ENCODE data around the gene CNGA2.

CNGA2 gene

DNA sequence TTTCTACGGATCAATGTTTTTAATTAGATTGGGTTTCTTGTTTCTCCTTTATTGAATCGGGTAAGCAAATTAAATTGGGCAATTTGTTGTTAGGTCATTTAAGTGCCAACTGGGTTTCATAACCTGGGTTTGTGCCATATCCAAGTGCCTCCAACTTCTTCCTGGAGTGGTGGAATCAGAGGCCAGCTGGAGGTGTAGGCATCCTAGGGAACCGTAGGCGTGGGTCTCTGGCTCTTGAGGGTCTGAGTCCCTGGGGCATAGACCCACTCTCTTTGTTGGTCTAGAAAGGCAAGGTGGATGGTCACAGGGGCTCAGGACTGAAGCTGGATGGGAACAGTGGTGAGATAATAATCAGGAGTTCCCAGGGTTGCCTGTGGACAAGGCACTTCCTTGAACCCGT is 18.3 kb downstream of the CNGA2 start:
- DNase-seq (ENCODE audit: low read depth in 2 of 2) = no peak

DNA sequence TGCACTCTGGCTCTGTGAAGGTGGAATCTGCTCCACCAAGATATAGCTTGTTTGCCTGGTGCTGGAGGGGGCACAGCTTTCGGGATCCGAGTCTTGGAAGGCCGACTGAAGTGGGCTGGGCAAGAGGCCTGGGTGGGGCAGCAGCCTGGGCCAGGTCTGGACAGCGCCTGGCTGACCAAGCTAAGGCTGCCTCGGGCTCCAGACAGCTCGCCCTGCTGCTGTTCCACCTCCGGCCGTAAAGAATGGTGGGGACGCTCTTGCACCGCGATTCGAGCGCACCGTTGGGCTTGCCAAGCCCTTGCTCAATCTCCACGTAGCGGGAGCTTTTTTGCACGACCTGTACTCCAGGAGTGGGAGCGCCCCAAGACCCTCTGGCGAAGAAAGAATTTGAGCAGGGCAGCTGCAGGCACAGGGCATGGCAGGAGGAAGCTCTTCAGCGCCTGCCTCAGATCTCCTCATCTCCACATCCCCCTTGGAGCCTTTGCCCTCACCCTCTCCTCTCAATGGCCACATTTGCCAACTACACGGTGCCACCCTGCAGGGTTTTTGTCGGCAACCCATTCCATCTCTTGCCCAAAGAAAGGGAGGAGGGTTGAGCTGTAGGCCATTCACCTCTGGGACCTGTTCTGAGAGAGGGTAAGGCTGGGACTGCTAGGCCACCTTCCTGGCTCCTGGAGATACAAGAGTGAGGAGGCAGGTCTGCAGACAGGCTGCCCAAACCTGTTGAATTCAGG is 18.9 kb downstream of the CNGA2 start:
- no peak for DNase-seq (ENCODE audit: low read depth in 2 of 2)

DNA sequence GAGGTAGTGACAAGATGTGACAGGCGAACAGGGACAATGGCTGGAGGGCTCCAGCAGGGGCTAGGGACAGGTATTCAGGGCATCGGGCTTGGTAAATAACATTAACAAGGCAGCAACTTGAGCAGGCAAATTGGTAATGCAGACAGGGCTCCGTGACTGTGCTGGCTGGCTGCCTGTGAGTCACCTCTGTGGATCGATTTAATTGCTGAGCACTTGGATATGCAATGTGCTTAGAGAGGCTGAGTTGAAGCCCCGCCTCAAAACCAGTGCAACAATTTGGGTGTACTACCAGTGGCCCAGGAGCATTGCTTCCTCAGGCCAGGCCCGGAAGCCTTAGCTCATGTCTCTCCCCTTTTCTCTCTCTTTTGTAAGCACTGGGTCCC is 19.5 kb downstream of the CNGA2 start:
- no peak for DNase-seq (ENCODE audit: low read depth in 2 of 2)

GRCh38 chrX:151754641-151755215 is 20.2 kb downstream of the CNGA2 start:
- DNase-seq (ENCODE audit: low read depth in 2 of 2) = no peak

GRCh38 chrX:151759041-151759708 is 24.6 kb downstream of the CNGA2 start:
- DNase-seq (ENCODE audit: low read depth in 2 of 2) = no peak

DNA sequence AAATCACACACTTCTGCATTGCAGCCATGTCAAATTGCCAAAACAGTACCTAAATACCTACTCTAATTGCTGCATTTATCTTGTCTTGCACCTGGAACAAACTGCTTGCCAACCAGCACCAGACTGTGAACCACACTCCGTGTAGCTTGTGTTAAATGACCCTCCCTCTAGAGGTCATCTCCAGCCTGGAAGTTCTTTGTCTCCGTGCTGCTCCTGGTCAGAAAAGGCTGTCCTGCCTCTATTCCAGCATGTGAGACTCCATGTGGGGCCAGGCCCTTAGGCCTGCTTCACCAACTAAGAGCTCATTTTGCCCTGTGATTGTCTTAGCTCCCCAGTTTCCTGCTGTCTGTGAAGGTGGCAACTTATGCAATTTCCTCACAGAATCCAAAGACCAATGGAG is 28.3 kb downstream of the CNGA2 start:
- no peak for DNase-seq (ENCODE audit: low read depth in 2 of 2)

DNA sequence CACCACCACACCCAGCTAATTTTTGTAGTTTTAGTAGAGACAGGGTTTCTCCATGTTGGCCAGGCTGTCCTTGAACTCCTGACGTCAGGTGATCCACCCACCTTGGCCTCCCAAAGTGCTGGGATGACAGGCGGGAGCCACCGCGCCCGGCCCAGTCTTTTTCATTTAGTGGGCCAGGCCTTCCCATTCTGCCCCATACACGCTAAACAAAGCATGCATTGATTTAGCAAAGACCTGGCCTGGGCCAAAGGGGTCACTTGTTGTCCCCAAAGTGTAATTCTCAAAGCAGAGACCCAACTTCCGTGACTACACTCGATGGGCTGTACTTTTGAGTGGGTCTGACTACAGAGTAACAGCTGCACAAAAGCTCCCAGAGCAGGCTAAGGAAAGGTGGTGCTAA is 29.2 kb downstream of the CNGA2 start:
- no peak for DNase-seq (ENCODE audit: low read depth in 2 of 2)

DNA sequence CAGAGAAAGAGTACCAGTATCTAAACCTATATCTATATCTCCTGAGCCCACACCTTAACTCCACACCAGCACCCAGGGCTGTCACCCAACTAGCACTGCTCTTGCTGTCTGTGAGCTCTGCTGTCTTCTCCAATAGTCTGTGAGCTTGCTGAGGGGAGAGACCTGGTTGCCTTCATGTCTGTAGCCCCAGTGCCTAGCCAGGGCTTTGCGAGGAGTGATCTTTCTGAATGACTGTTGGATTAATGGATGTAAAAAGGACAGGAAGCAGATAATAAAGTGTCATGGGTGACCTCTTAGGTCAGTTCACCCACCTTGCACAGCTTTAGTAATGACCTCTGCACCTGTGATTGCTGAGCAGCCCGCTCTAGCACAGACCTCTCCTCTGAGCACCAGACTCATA is 30.5 kb downstream of the CNGA2 start:
- DNase-seq (ENCODE audit: low read depth in 2 of 2) = no peak

DNA sequence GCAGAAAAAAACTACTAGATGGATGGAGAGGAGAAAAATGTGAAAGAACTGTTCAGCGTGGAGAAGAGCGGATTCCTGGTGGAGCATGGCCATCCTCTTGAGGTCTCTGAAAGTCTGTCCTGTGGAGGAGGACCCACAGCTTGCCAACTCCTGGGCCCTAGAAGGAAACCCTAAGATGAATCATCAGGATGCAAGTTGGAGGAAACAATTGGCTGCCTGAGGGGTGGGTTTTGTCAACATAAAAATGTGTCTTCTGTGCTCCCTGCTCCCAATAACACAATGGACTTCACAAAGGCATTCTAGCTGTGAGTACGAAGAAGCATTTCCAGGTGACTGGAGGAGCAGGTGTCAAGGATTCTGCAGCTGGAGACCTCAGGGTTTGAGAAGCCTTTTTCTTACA is 37.2 kb downstream of the CNGA2 start:
- no peak for DNase-seq (ENCODE audit: low read depth in 2 of 2)

DNA sequence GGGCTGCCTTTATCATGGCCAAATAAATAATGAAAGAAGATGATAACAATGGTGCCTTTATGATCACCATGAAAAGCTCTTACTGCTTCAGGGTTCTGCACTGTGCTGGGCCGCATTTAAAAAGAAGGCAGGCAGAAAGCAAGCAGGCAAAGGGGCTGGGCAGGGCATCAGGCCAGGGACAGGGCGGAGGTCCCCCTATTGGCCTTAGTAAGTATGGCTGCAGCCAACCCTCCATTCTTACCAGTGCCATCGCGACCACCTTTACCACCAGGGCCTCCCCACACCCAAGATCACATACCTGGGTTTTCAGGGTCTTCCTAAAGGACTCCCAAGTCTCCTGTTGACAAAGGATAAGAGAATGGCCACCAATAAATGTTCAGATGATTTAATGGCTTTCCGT is 38.9 kb downstream of the CNGA2 start:
- DNase-seq (ENCODE audit: low read depth in 2 of 2) = no peak

GRCh38 chrX:151774421-151774820 is 39.9 kb downstream of the CNGA2 start:
- no peak for DNase-seq (ENCODE audit: low read depth in 2 of 2)

DNA sequence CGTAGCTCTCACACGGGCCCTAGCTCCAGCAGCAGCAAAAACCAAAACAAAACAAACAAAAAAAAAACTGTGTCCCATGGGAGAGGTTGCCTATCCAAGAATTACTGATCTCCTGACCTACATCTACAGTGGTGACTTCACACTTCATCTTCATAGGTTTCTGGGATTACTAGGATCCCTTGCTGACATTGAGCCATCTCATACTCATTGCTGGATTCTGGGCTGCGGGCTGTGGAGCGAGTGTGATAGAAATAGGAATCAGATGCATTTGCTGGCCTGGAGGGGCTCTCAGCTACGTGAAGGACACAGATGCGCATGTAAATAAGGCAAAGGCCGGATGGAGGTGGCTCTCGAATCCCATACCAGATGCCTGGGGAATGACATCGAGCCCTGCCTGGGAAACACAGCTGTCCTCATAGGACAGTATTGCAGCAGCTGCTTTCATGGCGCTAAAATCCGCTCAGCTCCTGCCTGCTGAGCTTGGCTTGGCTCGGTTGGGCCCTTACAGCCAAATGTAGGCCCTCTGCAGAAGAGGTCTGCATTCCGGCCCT is 41.7 kb downstream of the CNGA2 start:
- DNase-seq (ENCODE audit: low read depth in 2 of 2) = no peak

DNA sequence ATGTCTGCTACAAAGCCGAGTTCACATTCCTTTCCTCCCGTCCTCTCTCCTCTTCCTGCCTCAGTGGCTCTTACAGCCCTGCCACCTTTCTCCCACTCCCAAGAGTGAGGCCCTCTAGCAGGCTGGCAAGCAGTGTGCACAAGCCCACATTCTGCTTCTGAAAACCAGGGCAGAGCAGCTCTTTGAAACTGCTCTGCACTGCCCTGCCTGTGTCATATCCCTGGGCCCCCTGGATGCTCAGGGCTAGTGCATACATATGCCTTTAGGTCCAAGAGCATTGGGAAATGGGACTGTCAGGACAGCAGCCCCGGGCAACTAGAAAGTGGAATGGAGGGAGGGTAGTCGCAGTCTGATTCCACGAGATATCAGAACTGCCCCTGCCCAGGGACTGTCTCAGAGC is 42.4 kb downstream of the CNGA2 start:
- no peak for DNase-seq (ENCODE audit: low read depth in 2 of 2)

- no peak for DNase-seq (ENCODE audit: low read depth in 2 of 2)
These were observed 44.7 kb downstream of the CNGA2 start for GRCh38 chrX:151779258-151779657.

DNA sequence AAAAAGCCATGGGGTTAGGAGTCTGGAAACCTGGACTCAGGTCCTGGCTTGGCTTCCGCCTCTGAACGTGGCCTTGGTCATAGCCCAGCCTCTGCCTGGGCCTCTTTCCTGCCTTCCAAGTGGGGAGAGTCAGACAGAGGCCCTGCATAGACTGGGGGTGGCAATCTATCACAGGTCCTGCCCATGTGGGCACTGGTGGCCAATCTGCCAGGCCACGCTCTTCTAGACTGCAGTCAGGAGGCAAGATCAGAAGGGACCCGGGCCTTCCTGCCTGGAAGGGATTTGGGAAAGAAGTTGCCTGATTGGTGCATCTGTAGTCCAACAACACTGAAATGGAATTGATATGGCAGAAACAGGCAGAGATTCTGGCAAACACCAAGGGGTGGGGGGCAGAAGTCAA is 46.1 kb downstream of the CNGA2 start:
- no peak for DNase-seq (ENCODE audit: low read depth in 2 of 2)

DNA sequence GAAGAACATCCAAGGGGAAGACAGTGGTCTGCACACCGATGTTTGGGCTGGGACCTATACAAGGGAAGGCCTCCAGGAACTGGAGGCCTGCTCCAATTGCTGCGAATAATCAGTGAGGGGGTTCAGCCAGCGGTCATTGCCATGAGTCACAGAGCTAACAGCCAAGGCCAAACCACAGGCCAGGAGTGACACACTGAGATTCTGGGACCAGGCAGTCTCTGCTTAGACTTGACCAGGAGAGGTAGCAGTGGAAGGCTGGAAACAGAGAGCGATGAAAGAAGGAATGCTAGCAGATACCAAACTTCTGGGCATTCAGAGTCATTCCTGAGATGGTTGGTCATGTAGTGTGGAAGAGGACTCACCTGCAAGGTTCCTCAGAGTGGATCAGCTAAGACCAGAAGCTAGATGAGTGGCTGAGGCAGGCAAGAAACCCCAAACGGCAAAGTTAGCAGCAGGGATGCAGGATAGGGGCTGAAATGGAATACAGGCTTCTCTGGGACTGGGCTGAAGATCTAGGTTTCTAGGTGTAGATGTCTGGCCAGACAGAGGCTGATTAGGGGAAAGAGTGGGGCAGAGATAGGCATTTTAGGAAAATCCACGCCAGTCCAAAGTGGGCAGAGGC is 54.7 kb downstream of the CNGA2 start:
- DNase-seq (ENCODE audit: low read depth in 2 of 2) = no peak

GRCh38 chrX:151790481-151791160 is 56.1 kb downstream of the CNGA2 start:
- DNase-seq (ENCODE audit: low read depth in 2 of 2) = no peak

DNA sequence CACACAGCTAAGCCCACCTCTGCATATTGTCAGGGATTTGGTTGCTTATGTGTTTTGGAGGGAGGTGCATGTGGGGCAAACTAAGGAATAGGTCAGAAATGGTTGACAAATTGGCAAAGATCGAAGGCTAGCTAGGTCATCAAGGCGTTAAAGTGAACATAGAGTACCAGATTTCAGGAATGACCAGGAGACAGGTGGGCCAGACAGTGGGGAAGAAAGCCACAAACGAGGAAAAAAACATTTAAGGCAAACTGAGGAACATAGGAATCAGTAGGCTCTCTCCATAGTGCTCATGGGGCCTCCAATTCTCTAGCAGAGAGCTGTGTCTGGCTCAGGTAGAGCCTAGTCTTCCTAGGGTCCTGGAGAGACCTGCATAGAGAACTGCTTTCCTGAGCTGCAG is 57.4 kb downstream of the CNGA2 start:
- no peak for DNase-seq (ENCODE audit: low read depth in 2 of 2)

DNA sequence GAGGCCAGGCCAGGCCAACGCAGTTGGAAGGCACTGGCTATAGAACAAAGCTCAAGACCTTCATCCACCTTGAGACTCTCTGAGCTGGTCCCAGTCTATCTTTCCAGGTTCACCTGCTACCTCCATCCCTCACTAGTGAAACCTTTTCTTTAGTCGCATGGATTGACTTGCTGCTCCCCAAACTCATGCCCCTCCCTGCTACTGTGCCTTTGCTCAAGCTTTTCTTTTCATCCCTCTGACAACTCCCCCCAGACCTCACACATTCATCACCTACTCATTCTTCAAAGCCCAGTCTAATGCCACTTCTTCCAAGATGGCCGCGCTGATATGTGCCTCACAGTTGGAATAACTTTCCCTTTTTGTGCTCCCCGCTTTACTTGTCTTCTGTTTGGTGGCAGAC is 58.0 kb downstream of the CNGA2 start:
- no peak for DNase-seq (ENCODE audit: low read depth in 2 of 2)

- DNase-seq (ENCODE audit: low read depth in 2 of 2) = no peak
These were observed 59.3 kb downstream of the CNGA2 start for GRCh38 chrX:151793886-151794285.
